Activated CD8-positive, alpha-beta memory T cell treated with anti-CD3 and anti-CD28 coated beads for 4 hours (primary cell): Measurements from ENCODE around the gene PILRB.
"Not testable (repeated sequence)": the region's sequence is repeated elsewhere in the genome, so short reads cannot be mapped to it uniquely, and the experiment has no call there.

Source experiments
- DNase-seq, 2 donors: peaks; one replicate each; pipeline ENCODE4 v3.0.0-alpha.2; 2020; ENCODE audit warnings: low read depth in 2 of 2

PILRB gene

DNA sequence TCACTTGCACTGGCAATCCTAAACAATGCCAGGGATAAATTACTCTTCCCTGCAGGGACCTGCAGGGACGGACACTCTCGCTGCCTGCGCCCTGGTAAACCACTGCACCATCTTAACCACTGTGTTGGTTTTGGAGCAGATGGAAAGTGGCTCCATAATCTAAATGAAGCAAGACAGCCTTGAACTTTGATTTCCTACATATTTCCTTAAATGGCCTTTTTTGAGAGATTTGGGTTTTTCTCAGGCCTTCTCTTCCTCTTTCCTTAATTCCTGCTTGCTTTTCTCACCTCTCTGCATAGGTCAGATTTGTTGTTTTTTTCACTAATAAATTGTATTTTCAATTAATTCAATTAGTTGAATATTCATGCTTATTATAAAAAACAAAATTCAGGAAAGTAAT lies 18.1 kb downstream of the PILRB start:
- no peak for DNase-seq

GRCh38 chr7:100378114-100378755 lies 20.3 kb downstream of the PILRB start:
- DNase-seq = no peak

DNA sequence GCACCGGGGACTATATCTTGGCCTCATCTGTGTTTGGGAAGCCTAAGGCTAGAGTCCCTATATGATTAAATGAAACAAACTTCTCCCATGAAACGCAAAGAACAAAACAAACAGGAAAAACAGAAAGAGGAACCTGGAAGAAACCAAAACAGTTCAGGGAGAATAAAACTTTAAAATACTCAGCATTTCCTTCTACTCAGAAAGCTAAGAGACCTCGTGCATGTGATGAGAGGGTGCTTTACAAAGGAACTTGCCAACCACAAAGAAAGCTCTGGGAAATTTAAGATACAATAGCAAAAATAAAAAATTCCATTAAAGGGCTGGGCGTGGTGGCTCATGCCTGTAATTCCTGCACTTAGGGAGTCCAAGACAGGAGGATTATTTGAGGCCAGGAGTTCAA lies 22.3 kb downstream of the PILRB start:
- DNase-seq = no peak

- not testable (repeated sequence) for DNase-seq
Observed at GRCh38 chr7:100381531-100382233, 23.8 kb downstream of the PILRB start.

GRCh38 chr7:100382234-100382853 lies 24.4 kb downstream of the PILRB start:
- DNase-seq = not testable (repeated sequence)

- no peak for DNase-seq
Observed at GRCh38 chr7:100384628-100385294, 26.8 kb downstream of the PILRB start.

DNA sequence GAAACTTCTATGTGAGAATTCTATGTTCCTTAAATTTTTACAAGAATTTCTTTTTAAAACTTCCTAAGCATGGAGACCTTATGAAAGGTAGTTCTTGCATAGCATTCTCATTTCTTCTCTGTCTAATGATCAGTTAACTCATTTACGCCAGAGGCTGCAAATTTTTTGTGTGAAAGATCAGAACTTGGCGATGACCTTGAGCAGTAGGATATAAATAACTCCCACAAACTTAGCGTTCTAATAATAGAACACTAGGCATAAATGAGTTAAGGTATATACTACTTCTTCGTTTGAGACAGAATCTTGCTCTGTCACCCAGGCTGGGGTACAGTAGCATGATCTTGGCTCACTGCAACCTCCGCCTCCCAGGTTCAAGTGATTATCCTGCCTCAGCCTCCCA lies 29.0 kb downstream of the PILRB start:
- no peak for DNase-seq

- no peak for DNase-seq
Observed at GRCh38 chr7:100387695-100388094, 29.8 kb downstream of the PILRB start.

DNA sequence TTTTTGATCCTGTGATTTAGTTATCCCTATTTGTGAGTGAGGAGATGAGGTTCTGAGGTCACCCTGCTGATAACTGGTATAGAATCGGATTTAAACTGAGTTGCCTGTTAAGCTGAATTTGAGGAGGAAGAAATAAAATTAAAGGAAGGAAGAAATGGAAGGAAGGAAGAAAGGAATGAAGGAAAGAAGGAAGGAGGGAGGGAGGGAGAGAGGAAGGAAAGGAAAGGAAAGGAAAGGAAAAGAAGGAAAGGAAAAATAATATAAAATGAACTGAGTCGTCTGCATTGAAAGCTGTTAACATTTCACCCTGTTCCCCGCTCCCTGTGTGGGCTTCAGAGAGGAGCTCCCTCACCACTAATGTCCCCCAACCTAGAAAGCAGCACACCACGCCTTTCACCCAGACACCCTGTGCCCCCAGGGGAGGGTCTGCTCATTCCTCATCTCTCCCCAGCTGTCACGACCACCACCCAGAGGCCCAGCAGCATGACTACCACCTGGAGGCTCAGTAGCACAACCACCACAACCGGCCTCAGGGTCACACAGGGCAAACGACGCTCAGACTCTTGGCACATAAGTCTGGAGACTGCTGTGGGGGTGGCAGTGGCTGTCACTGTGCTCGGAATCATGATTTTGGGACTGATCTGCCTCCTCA lies 31.6 kb downstream of the PILRB start:
- DNase-seq = no peak

- DNase-seq = no peak
Observed at GRCh38 chr7:100390286-100391009, 32.5 kb downstream of the PILRB start.

GRCh38 chr7:100393233-100393905 lies 35.5 kb downstream of the PILRB start:
- no peak for DNase-seq

GRCh38 chr7:100394077-100394476 lies 36.2 kb downstream of the PILRB start:
- no peak for DNase-seq

- no peak for DNase-seq
Observed at GRCh38 chr7:100396421-100396982, 38.6 kb downstream of the PILRB start.

- DNase-seq = no peak
Observed at GRCh38 chr7:100397315-100398081, 39.6 kb downstream of the PILRB start.

DNA sequence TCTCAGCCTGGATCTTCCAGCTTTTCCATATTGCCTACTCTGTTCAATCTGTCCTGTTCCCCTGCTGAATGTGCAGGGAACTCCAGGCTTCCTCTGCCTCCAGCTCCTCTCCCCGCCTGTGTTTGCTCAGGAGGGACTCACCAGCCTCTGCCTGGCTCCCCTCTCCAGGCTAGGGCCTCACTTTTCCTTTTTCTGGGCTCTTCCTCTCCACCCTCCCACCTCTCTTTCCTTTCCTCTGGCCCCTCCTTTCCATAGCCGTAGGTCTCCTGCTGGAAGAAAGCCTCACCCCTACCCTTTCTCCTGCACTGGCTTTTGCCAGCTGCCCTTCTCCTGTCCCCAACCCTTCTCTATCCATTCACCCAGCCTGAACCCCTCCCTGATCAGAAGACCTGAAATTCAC lies 40.3 kb downstream of the PILRB start:
- DNase-seq = no peak

- DNase-seq = no peak
Observed at GRCh38 chr7:100400041-100400440, 42.1 kb downstream of the PILRB start.

DNA sequence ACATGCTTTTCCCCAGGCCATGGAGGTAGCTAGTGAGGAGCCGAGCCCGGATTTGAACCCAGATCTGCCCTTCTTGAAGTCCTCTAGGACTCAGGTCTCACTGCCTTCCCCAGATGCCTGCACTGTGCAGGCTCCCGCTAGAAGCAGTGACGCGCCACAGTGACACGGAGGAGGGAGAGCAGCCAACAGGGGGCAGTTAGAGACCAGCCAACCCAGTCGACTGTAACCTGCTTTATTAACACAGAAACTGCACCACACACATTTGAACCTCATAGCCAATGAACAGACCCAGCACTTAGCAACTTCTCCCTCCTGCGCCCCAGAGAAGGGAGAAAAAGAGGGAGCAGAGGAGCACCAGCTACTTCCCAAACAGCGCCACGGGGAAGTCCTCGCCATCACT lies 42.7 kb downstream of the PILRB start:
- no peak for DNase-seq

- DNase-seq = no peak
Observed at GRCh38 chr7:100401811-100402210, 43.9 kb downstream of the PILRB start.

DNA sequence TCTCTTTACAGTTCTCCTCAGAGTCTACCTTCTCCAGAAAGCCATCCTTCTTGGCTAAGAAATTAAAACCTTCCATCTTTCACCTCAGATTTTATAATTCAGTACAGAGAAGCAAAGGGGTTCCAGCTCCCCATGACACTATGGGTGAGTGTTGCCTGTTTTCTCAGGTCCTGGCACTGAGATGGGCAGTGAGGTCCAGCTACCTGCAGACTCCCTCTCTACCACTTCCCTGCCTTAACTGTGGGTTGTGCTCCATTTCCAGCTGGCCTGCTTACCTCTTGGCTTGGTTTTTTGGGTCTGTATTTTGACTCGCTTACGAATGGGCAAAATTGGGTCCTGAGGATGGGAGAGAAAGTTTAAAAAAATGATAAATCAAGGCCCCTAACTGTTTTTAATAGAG lies 44.3 kb downstream of the PILRB start:
- DNase-seq = no peak

DNA sequence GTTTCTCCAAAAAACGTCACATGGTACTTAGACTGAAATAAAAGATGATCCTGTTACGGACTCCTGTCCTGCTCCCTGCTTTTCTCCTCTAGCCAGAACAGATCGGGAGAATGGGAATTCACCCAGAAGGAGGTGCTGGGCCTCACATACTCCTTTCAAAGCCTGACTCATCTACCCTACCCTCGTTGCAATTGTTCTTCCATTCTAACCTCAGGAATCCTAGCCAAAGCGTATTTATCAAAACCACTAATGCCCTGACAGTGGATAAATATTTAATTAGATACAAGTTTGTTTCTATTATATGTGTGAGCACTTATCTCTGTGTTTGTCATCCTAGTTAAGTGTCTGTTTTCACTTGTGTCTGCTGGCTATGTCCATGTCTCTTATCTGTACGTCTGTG lies 48.9 kb downstream of the PILRB start:
- DNase-seq = no peak
